Measurements from ENCODE around the gene CDRT4. TPM values are rescaled to one million over a fixed set of nuclear protein-coding genes. Genes with fewer than 3 reads are reported as not detected.

The CDRT4 gene
- total and polyA plus RNA-seq, 10 of the 15 experiments (the other 5 are each of a cell fraction or from before 2014, with no cell fraction given), result 0.11 to 1.3 (median 0.51) TPM; not detected in 3

DNA sequence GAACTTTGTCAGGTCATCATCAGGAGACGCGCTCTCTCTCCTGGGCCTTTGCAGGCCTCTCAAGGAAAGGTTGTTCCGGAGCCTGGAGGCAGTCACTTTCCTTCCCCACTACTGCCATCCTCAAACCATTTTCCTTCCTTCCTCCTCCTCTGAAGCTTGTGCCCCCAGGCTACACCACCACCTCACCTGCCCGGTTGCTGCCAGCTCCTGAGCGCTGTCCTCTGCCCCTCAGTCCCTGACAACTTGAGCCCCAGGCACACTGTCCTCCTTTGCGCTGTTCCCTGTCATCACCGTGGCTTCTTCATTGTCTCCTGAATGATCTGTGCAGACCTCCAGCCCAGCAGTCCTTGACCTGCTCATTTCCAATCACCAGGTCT lies 18.9 kb downstream of the CDRT4 start (continued):
- TF ChIP-seq RFX5 (IDR thresholded peaks at IDR 0.05; ENCODE audit: low read depth, low read length) (no peak), SMC3 (IDR thresholded peaks at IDR 0.05; ENCODE audit: borderline replicate concordance, low read length) (no peak), MYC (IDR thresholded peaks at IDR 0.05; ENCODE audit: insufficient read depth, insufficient read length, insufficient replicate concordance, low read length, severe bottlenecking) (no peak), IKZF2 (IDR thresholded peaks at IDR 0.05) (no peak), STAT3 (IDR thresholded peaks at IDR 0.05; ENCODE audit: low read depth, low read length) (no peak)
- TF ChIP-seq, protein P1, sequence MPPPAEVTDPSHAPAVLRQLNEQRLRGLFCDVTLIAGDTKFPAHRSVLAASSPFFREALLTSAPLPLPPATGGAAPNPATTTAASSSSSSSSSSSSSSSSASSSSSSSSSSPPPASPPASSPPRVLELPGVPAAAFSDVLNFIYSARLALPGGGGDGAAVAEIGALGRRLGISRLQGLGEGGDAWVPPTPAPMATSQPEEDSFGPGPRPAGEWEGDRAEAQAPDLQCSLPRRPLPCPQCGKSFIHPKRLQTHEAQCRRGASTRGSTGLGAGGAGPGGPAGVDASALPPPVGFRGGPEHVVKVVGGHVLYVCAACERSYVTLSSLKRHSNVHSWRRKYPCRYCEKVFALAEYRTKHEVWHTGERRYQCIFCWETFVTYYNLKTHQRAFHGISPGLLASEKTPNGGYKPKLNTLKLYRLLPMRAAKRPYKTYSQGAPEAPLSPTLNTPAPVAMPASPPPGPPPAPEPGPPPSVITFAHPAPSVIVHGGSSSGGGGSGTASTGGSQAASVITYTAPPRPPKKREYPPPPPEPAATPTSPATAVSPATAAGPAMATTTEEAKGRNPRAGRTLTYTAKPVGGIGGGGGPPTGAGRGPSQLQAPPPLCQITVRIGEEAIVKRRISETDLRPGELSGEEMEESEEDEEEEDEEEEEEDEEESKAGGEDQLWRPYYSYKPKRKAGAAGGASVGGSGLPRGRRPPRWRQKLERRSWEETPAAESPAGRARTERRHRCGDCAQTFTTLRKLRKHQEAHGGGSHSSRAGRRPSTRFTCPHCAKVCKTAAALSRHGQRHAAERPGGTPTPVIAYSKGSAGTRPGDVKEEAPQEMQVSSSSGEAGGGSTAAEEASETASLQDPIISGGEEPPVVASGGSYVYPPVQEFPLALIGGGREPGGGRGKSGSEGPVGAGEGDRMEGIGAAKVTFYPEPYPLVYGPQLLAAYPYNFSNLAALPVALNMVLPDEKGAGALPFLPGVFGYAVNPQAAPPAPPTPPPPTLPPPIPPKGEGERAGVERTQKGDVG (CRISPR knock-in tag; IDR thresholded peaks at IDR 0.05), result no peak
- TF ChIP-seq, protein P2, sequence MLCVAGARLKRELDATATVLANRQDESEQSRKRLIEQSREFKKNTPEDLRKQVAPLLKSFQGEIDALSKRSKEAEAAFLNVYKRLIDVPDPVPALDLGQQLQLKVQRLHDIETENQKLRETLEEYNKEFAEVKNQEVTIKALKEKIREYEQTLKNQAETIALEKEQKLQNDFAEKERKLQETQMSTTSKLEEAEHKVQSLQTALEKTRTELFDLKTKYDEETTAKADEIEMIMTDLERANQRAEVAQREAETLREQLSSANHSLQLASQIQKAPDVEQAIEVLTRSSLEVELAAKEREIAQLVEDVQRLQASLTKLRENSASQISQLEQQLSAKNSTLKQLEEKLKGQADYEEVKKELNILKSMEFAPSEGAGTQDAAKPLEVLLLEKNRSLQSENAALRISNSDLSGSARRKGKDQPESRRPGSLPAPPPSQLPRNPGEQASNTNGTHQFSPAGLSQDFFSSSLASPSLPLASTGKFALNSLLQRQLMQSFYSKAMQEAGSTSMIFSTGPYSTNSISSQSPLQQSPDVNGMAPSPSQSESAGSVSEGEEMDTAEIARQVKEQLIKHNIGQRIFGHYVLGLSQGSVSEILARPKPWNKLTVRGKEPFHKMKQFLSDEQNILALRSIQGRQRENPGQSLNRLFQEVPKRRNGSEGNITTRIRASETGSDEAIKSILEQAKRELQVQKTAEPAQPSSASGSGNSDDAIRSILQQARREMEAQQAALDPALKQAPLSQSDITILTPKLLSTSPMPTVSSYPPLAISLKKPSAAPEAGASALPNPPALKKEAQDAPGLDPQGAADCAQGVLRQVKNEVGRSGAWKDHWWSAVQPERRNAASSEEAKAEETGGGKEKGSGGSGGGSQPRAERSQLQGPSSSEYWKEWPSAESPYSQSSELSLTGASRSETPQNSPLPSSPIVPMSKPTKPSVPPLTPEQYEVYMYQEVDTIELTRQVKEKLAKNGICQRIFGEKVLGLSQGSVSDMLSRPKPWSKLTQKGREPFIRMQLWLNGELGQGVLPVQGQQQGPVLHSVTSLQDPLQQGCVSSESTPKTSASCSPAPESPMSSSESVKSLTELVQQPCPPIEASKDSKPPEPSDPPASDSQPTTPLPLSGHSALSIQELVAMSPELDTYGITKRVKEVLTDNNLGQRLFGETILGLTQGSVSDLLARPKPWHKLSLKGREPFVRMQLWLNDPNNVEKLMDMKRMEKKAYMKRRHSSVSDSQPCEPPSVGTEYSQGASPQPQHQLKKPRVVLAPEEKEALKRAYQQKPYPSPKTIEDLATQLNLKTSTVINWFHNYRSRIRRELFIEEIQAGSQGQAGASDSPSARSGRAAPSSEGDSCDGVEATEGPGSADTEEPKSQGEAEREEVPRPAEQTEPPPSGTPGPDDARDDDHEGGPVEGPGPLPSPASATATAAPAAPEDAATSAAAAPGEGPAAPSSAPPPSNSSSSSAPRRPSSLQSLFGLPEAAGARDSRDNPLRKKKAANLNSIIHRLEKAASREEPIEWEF (IDR thresholded peaks at IDR 0.05; ENCODE audit: insufficient replicate concordance, low read depth, low read length), result no peak
